Prostate gland (tissue), 2 donors: ENCODE measurements around the gene PITX1. TPM values are rescaled to one million over a fixed set of nuclear protein-coding genes. Genes with fewer than 3 reads are reported as not detected.

Experiments used
- DNase-seq: peaks from one replicate; pipeline ENCODE4 v3.0.0-alpha.2; 2019; ENCODE audit warnings: low spot score
- H3K27ac ChIP-seq, 2 donors: fragments of 200-600 bp; sonication (generic); 2 replicates each; pipeline ENCODE4 v1.5.1; 2017 to 2019
- H3K27me3 ChIP-seq: fragments of 200-600 bp; sonication (generic); replicated peaks from 2 replicates; pipeline ENCODE4 v1.5.1; 2019; ENCODE audit not compliant: insufficient read depth
- H3K36me3 ChIP-seq, 2 donors: fragments of 200-600 bp; sonication (generic); 1 replicate in 1 of 2; 2 replicates in 1 of 2; pipeline versions ENCODE4 v1.5.1 to v1.8.1; 2017 to 2019
- H3K4me1 ChIP-seq: fragments of 200-600 bp; sonication (generic); replicated peaks from 2 replicates; pipeline ENCODE4 v1.5.1; 2019
- H3K4me3 ChIP-seq, 2 donors: fragments of 200-600 bp; sonication (generic); 2 replicates each; pipeline ENCODE4 v1.5.1; 2017 to 2019
- H3K9me3 ChIP-seq: fragments of 200-600 bp; sonication (generic); 2 replicates; pipeline ENCODE4 v1.5.1; 2017
- POLR2A ChIP-seq: fragments of 450-650 bp; IDR thresholded peaks from one replicate; pipeline ENCODE4 v1.6.1; 2016; ENCODE audit warnings: antibody characterized with exemption, mild to moderate bottlenecking
- POLR2AphosphoS5 ChIP-seq: sonication (generic); formaldehyde crosslinking; IDR thresholded peaks from one replicate; pipeline ENCODE4 v1.6.1; 2017; ENCODE audit warnings: antibody characterized with exemption
- WGBS: methylation state at CpG from one replicate; pipeline ENCODE4 v1.1.5; 2018; 5-methylcytosine and 5-hydroxymethylcytosine counted together
- intact Hi-C: fragments of 100-400 bp; cut with DNase I; formaldehyde crosslinking; loops from one replicate; pipeline ENCODE4 v1.14.2; 2022
- total RNA-seq, 2 donors: library from RNA; depleted of rRNA; stranded (reverse); fragments of >200 nt; gene quantifications; one replicate each; pipeline ENCODE4 v1.1.0, GENCODE V29; 2016
- TF ChIP-seq, protein P1 (sequence below), 4 experiments: fragments of 200-600 bp in 2 of 4; fragments of 450-650 bp in 2 of 4; sonication (generic) in 2 of 4; IDR thresholded peaks; 1 replicate in 3 of 4; 2 replicates in 1 of 4; pipeline ENCODE4 v1.5.1; 2016 to 2019; ENCODE audit warnings: antibody characterized with exemption in 4 of 4, mild to moderate bottlenecking in 2 of 4, moderate library complexity in 2 of 4

The PITX1 gene
- total RNA-seq, 2 donors from 2014 or later, result 6.8 to 50.6 TPM

DNA sequence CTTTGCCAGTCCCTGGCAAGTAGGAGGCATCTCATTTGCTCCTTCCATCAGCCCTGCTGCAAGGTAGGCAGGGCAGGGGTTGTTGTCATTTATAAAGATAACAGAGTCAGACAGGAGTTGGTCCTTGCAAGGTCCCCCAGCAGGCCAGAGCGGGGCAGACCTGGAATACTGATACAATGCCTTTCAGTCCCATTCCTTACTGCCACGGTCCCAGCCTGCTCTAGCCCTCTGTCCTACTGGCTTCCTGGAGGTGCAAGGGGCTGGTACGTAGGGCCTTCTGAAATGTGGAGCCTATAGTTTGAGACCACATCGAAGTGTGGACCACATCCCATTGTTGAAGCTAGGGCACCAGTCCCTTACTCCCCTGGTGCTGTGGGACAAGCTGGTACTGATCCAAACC lies 42.8 kb upstream of the PITX1 start:
- DNase-seq, result no peak
- no peaks in the 10 kb centered on the region for H3K9me3 ChIP-seq
- H3K4me3 ChIP-seq, result no peak overlapping the region
- H3K4me1 ChIP-seq, result no peaks in the 10 kb centered on the region
- intact Hi-C loops, result no loop called here
- WGBS, result 48% methylated on average over 4 of the region's 4 CpGs
- TF ChIP-seq POLR2A (no peak), POLR2AphosphoS5 (no peak)
- TF ChIP-seq, protein P1, sequence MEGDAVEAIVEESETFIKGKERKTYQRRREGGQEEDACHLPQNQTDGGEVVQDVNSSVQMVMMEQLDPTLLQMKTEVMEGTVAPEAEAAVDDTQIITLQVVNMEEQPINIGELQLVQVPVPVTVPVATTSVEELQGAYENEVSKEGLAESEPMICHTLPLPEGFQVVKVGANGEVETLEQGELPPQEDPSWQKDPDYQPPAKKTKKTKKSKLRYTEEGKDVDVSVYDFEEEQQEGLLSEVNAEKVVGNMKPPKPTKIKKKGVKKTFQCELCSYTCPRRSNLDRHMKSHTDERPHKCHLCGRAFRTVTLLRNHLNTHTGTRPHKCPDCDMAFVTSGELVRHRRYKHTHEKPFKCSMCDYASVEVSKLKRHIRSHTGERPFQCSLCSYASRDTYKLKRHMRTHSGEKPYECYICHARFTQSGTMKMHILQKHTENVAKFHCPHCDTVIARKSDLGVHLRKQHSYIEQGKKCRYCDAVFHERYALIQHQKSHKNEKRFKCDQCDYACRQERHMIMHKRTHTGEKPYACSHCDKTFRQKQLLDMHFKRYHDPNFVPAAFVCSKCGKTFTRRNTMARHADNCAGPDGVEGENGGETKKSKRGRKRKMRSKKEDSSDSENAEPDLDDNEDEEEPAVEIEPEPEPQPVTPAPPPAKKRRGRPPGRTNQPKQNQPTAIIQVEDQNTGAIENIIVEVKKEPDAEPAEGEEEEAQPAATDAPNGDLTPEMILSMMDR (IDR thresholded peaks at IDR 0.05), result no peak
- no peaks in the 10 kb centered on the region for H3K36me3 ChIP-seq
- peak overlapping the region in 1 of 2 donors; percentile 6 for H3K27ac ChIP-seq
- H3K27me3 ChIP-seq, result peaks cover 4% of the 10 kb centered on the region

DNA sequence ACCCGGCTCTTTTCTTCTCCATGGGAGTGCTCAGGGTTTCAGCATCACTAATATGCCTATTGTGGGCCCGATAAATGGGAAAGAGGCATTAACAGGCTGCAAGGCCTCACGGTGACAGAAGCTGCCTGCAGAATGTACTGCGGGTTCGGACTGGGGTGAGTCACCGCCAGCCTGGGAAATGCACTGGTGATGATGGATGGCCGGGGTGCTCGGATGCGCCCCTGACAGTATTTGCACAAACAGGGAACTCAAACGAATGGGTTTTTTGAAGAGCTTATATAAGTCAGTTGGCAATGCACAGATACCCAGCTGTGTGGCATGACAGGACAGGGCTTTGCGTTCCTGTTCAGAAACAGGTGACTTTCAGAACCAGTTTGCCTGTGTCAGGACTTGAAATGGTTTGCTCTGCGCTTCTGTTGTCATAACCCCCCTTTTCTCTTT lies 42.0 kb upstream of the PITX1 start:
- no peak overlapping the region for H3K27ac ChIP-seq
- no peaks in the 10 kb centered on the region for H3K4me1 ChIP-seq
- H3K4me3 ChIP-seq, result no peak overlapping the region
- DNase-seq, result peak; percentile 57
- TF ChIP-seq POLR2AphosphoS5 (peak; percentile 71), POLR2A (no peak)
- intact Hi-C loops, result no loop called here
- H3K9me3 ChIP-seq, result no peaks in the 10 kb centered on the region
- H3K27me3 ChIP-seq, result peaks cover 4% of the 10 kb centered on the region
- WGBS, result 47% methylated on average over 12 of the region's 12 CpGs
- H3K36me3 ChIP-seq, result no peaks in the 10 kb centered on the region

DNA sequence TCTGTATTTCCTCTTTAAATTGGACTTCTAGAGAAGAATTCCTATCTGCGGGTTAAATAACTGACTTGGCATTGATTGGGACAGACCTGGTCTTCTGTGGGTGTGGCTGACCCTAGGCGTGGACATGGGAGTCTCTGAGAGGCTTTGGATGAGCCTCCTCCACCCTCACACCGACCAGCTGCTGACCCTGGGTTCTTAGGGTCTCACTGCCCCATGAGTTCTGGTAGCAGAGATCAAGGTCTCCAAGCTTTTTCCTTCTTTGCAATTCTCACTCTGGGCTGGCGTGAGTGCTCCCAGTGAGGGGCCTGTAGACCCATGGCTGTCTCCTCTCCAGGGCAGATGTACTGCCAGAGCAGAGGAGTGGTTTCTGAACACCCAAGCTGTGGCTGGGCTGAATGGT lies 41.6 kb upstream of the PITX1 start:
- Histone ChIP-seq H3K9me3 (no peaks in the 10 kb centered on the region), H3K27me3 (peaks cover 4% of the 10 kb centered on the region), H3K4me3 (no peak overlapping the region), H3K27ac (no peak overlapping the region), H3K36me3 (no peaks in the 10 kb centered on the region), H3K4me1 (no peaks in the 10 kb centered on the region)
- TF ChIP-seq, protein P1 (IDR thresholded peaks at IDR 0.05), result no peak
- DNase-seq, result no peak
- intact Hi-C loops, result no loop called here
- WGBS, result 63% methylated on average over 4 of the region's 4 CpGs

DNA sequence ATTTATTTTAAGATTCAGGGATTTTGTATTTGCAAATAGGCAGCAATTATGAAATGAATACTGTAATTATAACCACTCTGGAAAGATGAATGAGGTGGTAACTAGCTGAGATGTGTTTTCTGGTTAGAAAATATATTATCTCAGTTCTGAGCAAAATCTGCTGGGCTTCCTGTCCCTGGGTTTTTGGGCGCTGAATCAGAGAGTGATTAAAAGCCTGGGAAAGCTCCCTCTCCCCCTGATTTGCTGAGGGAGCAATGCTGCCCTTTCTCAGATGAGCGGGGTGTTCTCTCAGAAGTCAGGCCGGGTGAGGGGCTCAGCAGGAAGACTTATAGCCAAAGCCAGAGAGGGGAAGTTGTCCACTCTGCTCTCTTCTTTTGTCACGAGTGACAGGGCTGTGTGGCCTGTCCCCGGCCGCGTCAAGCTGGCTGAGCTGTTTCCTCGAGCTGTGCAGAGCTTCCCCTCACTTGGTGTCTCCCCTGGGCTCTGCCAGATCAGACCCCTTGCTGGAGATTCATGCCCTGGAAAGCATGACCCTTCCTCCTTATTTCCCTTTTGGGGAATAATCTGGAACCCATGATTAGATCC lies 39.8 kb upstream of the PITX1 start:
- Histone ChIP-seq H3K36me3 (no peaks in the 10 kb centered on the region), H3K27me3 (peaks cover 4% of the 10 kb centered on the region), H3K4me3 (no peak overlapping the region), H3K27ac (no peak overlapping the region), H3K4me1 (no peaks in the 10 kb centered on the region), H3K9me3 (no peaks in the 10 kb centered on the region)
- WGBS, result 66% methylated on average over 8 of the region's 8 CpGs
- intact Hi-C loops, result no loop called here
- TF ChIP-seq POLR2A, result no peak
- TF ChIP-seq, protein P1 (IDR thresholded peaks at IDR 0.05), result no peak
- TF ChIP-seq POLR2AphosphoS5, result no peak
- no peak for DNase-seq

DNA sequence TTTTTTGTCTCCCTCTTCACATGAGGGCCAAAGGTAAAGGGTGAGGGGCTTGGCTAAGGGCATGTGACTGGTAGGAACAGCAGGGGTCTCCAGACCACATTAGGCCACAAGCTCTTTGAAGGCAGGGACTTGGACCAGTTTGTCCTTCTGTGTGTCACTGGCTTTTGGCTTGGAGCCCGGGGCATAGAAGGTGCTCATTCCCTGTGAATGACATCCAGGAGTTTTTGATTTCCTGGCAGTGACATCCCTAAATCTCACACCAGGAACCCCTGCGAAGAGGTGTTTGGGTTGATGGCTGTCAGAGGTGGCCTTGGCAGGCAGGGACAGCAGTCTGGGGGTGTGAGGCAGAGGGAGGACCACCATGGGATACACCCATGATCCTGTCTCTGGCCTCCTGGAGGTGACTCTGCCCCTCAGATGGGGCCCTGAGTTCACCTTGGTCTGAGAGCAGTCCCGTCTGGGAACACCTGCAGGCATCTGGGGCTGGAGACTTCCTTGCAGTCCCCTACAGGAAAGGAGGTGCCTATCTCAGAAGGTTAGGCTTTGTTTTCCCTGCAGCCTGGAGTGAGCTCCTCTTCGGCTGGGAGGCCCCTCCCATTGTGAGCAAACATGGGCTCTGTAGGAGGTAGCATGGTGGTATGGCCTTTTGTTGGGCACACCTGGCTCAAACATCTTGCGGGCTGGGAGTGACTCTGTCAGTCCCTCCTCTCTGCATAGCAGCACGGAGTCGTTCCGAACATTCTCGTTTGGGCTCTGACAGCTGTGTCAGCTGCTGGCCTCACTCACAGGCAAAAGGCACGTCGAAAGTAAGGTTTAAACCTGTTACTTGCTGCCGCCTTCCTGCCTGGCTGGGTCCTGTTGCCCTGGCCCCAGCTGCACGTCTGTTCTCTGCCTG lies 38.6 kb upstream of the PITX1 start:
- peak; percentile 42 for DNase-seq
- H3K4me3 ChIP-seq, result no peak overlapping the region
- no peaks in the 10 kb centered on the region for H3K9me3 ChIP-seq
- WGBS, result 69% methylated on average over 13 of the region's 13 CpGs
- no peaks in the 10 kb centered on the region for H3K4me1 ChIP-seq
- H3K27me3 ChIP-seq, result peaks cover 4% of the 10 kb centered on the region
- TF ChIP-seq POLR2A (no peak), POLR2AphosphoS5 (peak; percentile 51)
- TF ChIP-seq, protein P1 (IDR thresholded peaks at IDR 0.05), result no peak
- intact Hi-C loops, result no loop called here
- H3K36me3 ChIP-seq, result no peaks in the 10 kb centered on the region
- peak overlapping the region in 1 of 2 donors; percentile 2 for H3K27ac ChIP-seq
